ENCODE results near the gene AP1G1.

DNA sequence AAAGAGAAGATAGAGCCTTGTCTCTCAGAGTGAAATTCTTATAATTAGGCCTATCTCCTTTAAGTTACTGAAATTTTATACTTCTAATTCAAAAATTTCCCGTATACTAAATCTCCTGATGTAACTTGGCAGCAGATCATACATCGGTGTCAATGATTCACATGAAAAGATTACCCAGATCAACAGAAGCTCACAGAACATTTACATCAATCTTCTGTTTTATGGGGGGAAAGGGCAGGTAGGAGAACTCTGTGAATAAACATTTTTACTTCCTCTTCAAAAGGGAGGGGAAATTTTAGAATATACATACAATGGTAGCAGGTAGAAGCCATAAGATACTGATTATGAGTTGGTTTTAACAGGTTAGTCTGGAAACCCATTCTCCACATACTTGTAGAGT is 127.3 kb downstream of the AP1G1 start:
- TF ChIP-seq CHD2 (IDR thresholded peaks at IDR 0.05; ENCODE audit: low read length, partially characterized antibody): no peak
- no peak for TF ChIP-seq ELK1 (IDR thresholded peaks at IDR 0.05; ENCODE audit: low read depth, low read length)
- TF ChIP-seq CTCF (IDR thresholded peaks at IDR 0.05): no peak
- no peak for TF ChIP-seq FOSL2 (IDR thresholded peaks at IDR 0.05)
- no peak for TF ChIP-seq FOSL2 (CRISPR knock-in tag; IDR thresholded peaks at IDR 0.05)
- no peak for TF ChIP-seq CHD4 (IDR thresholded peaks at IDR 0.05; ENCODE audit: borderline replicate concordance)
- no peak for TF ChIP-seq POLR2A (IDR thresholded peaks at IDR 0.05; ENCODE audit: low read length)
- no peak for TF ChIP-seq RNF2 (IDR thresholded peaks at IDR 0.05; ENCODE audit: borderline replicate concordance, low read depth)
- no peak for TF ChIP-seq BHLHE40 (IDR thresholded peaks at IDR 0.05; ENCODE audit: low read depth, low read length)
